Measurements from ENCODE around the gene PIK3AP1. TPM values are rescaled to one million over a fixed set of nuclear protein-coding genes. Genes with fewer than 3 reads are reported as not detected.
"Not testable (repeated sequence)": the region's sequence is repeated elsewhere in the genome, so short reads cannot be mapped to it uniquely, and the experiment has no call there.

Gene PIK3AP1
- total and polyA plus RNA-seq, 4 experiments from 2014 or later: 1.1 to 2.6 (median 1.5) TPM

- DNase-seq: no peak
- Histone ChIP-seq H3K4me1 (ENCODE audit: insufficient read depth, low read length) (no peaks in the 10 kb centered on the region), H3K27me3 (ENCODE audit: insufficient read depth, low read length) (no peaks in the 10 kb centered on the region), H3K9me3 (ENCODE audit: control insufficient read depth in 1 of 2, low read length in 2 of 2) (no peaks in the 10 kb centered on the region), H3K4me3 (ENCODE audit: low read length in 2 of 2) (no peak overlapping the region), H3K36me3 (ENCODE audit: insufficient read depth, low read length) (no peaks in the 10 kb centered on the region), H3K27ac (ENCODE audit: low read depth, low read length) (no peak overlapping the region)
- H3K4me1 Mint-ChIP-seq: no peaks in the 10 kb centered on the region
- H3K27me3 Mint-ChIP-seq: peaks cover 1 to 2% of the 10 kb centered on the region in 2 donors
- no peaks in the 10 kb centered on the region for H3K36me3 Mint-ChIP-seq
- ChIA-PET CTCF (ENCODE audit: partially characterized antibody) (no interaction called here), POLR2A (ENCODE audit: partially characterized antibody) (no interaction called here)
- H3K4me3 Mint-ChIP-seq: no peak overlapping the region
- H3K9me3 Mint-ChIP-seq: no peaks in the 10 kb centered on the region
- no peak overlapping the region for H3K27ac Mint-ChIP-seq
- intact Hi-C loops (cut with micrococcal nuclease): no loop called here
Measured at GRCh38 chr10:96756111-96756903, 36.0 kb upstream of the PIK3AP1 start.

GRCh38 chr10:96753956-96754355 is 33.6 kb upstream of the PIK3AP1 start:
- no peak overlapping the region for H3K4me3 ChIP-seq (ENCODE audit: low read length in 2 of 2)
- H3K9me3 ChIP-seq (ENCODE audit: control insufficient read depth in 1 of 2, low read length in 2 of 2): no peaks in the 10 kb centered on the region
- ChIA-PET POLR2A (ENCODE audit: partially characterized antibody) (no interaction called here), CTCF (ENCODE audit: partially characterized antibody) (interaction anchor here (1.5 kb wide), 1 partner anchor 10 kb away, joined by 5 read pairs; no protein-coding TSS in a partner anchor)
- DNase-seq: no peak
- Mint-ChIP-seq H3K4me3 (no peak overlapping the region), H3K4me1 (no peaks in the 10 kb centered on the region), H3K27me3 (no peaks in the 10 kb centered on the region), H3K27ac (no peak overlapping the region), H3K9me3 (no peaks in the 10 kb centered on the region), H3K36me3 (no peaks in the 10 kb centered on the region)
- no peaks in the 10 kb centered on the region for H3K36me3 ChIP-seq (ENCODE audit: insufficient read depth, low read length)
- no peaks in the 10 kb centered on the region for H3K4me1 ChIP-seq (ENCODE audit: insufficient read depth, low read length)
- H3K27ac ChIP-seq (ENCODE audit: low read depth, low read length): no peak overlapping the region
- no peaks in the 10 kb centered on the region for H3K27me3 ChIP-seq (ENCODE audit: insufficient read depth, low read length)
- intact Hi-C loops (cut with micrococcal nuclease): no loop called here

- no peak overlapping the region for H3K27ac ChIP-seq (ENCODE audit: low read depth, low read length)
- Mint-ChIP-seq H3K27me3 (no peaks in the 10 kb centered on the region), H3K36me3 (no peaks in the 10 kb centered on the region), H3K4me3 (no peak overlapping the region), H3K9me3 (no peaks in the 10 kb centered on the region), H3K4me1 (peaks cover 0 to 4% (median 0%) of the 10 kb centered on the region in 4 donors), H3K27ac (no peak overlapping the region)
- CTCF ChIA-PET (ENCODE audit: partially characterized antibody): no interaction called here
- intact Hi-C loops (cut with micrococcal nuclease): no loop called here
- H3K27me3 ChIP-seq (ENCODE audit: insufficient read depth, low read length): no peaks in the 10 kb centered on the region
- no peaks in the 10 kb centered on the region for H3K9me3 ChIP-seq (ENCODE audit: control insufficient read depth in 1 of 2, low read length in 2 of 2)
- H3K36me3 ChIP-seq (ENCODE audit: insufficient read depth, low read length): no peaks in the 10 kb centered on the region
- POLR2A ChIA-PET (ENCODE audit: partially characterized antibody): no interaction called here
- H3K4me1 ChIP-seq (ENCODE audit: insufficient read depth, low read length): no peaks in the 10 kb centered on the region
- H3K4me3 ChIP-seq (ENCODE audit: low read length in 2 of 2): no peak overlapping the region
- DNase-seq: no peak
Measured at GRCh38 chr10:96752375-96752774, 32.1 kb upstream of the PIK3AP1 start.

- H3K4me1 ChIP-seq (ENCODE audit: insufficient read depth, low read length); H3K9me3 ChIP-seq (ENCODE audit: control insufficient read depth in 1 of 2, low read length in 2 of 2); H3K4me1 Mint-ChIP-seq; intact Hi-C loops (cut with micrococcal nuclease); POLR2A ChIA-PET (ENCODE audit: partially characterized antibody); H3K27me3 ChIP-seq (ENCODE audit: insufficient read depth, low read length); H3K36me3 Mint-ChIP-seq; H3K27ac ChIP-seq (ENCODE audit: low read depth, low read length); H3K9me3 Mint-ChIP-seq; DNase-seq; H3K4me3 Mint-ChIP-seq; H3K27ac Mint-ChIP-seq; H3K27me3 Mint-ChIP-seq; H3K36me3 ChIP-seq (ENCODE audit: insufficient read depth, low read length); H3K4me3 ChIP-seq (ENCODE audit: low read length in 2 of 2): not testable (repeated sequence)
- CTCF ChIA-PET (ENCODE audit: partially characterized antibody): interaction anchor here (0.6 to 0.8 kb wide), 2 partner anchors 9 to 119 kb away, joined by 3 read pairs; no protein-coding TSS in a partner anchor
Measured at GRCh38 chr10:96750316-96750715, 30.0 kb upstream of the PIK3AP1 start.

- no peaks in the 10 kb centered on the region for H3K36me3 ChIP-seq (ENCODE audit: insufficient read depth, low read length)
- H3K4me1 Mint-ChIP-seq: peaks cover 0 to 8% (median under 1%) of the 10 kb centered on the region in 4 donors
- no peaks in the 10 kb centered on the region for H3K4me1 ChIP-seq (ENCODE audit: insufficient read depth, low read length)
- H3K9me3 Mint-ChIP-seq: no peaks in the 10 kb centered on the region
- peak overlapping the region in 1 of 7 donors; percentile 60 for H3K27ac Mint-ChIP-seq
- no peak overlapping the region for H3K4me3 ChIP-seq (ENCODE audit: low read length in 2 of 2)
- H3K36me3 Mint-ChIP-seq: no peaks in the 10 kb centered on the region
- CTCF ChIA-PET (ENCODE audit: partially characterized antibody): no interaction called here
- H3K27me3 ChIP-seq (ENCODE audit: insufficient read depth, low read length): no peaks in the 10 kb centered on the region
- H3K4me3 Mint-ChIP-seq: no peak overlapping the region
- H3K27me3 Mint-ChIP-seq: no peaks in the 10 kb centered on the region
- H3K27ac ChIP-seq (ENCODE audit: low read depth, low read length): no peak overlapping the region
- intact Hi-C loops (cut with micrococcal nuclease): no loop called here
- POLR2A ChIA-PET (ENCODE audit: partially characterized antibody): no interaction called here
- no peak for DNase-seq
- no peaks in the 10 kb centered on the region for H3K9me3 ChIP-seq (ENCODE audit: control insufficient read depth in 1 of 2, low read length in 2 of 2)
Measured at GRCh38 chr10:96747734-96748550, 27.6 kb upstream of the PIK3AP1 start.

- intact Hi-C loops (cut with micrococcal nuclease): no loop called here
- H3K4me3 Mint-ChIP-seq: no peak overlapping the region
- ChIA-PET POLR2A (ENCODE audit: partially characterized antibody) (no interaction called here), CTCF (ENCODE audit: partially characterized antibody) (interaction anchor here (1.0 kb wide), 1 partner anchor 18 kb away, joined by 3 read pairs; no protein-coding TSS in a partner anchor)
- H3K27ac Mint-ChIP-seq: no peak overlapping the region
- Histone ChIP-seq H3K27me3 (ENCODE audit: insufficient read depth, low read length) (no peaks in the 10 kb centered on the region), H3K36me3 (ENCODE audit: insufficient read depth, low read length) (no peaks in the 10 kb centered on the region), H3K27ac (ENCODE audit: low read depth, low read length) (no peak overlapping the region), H3K4me3 (ENCODE audit: low read length in 2 of 2) (no peak overlapping the region), H3K4me1 (ENCODE audit: insufficient read depth, low read length) (no peaks in the 10 kb centered on the region), H3K9me3 (ENCODE audit: control insufficient read depth in 1 of 2, low read length in 2 of 2) (no peaks in the 10 kb centered on the region)
- H3K36me3 Mint-ChIP-seq: no peaks in the 10 kb centered on the region
- peaks cover 0 to 8% (median under 1%) of the 10 kb centered on the region in 4 donors for H3K4me1 Mint-ChIP-seq
- no peaks in the 10 kb centered on the region for H3K9me3 Mint-ChIP-seq
- H3K27me3 Mint-ChIP-seq: no peaks in the 10 kb centered on the region
- DNase-seq: no peak
Measured at GRCh38 chr10:96746503-96746902, 26.2 kb upstream of the PIK3AP1 start.

GRCh38 chr10:96745950-96746349 is 25.6 kb upstream of the PIK3AP1 start:
- Mint-ChIP-seq H3K4me3 (no peak overlapping the region), H3K36me3 (no peaks in the 10 kb centered on the region), H3K4me1 (peaks cover 0 to 8% (median under 1%) of the 10 kb centered on the region in 4 donors), H3K9me3 (no peaks in the 10 kb centered on the region), H3K27ac (no peak overlapping the region), H3K27me3 (peaks cover 0 to 1% of the 10 kb centered on the region in 2 donors)
- DNase-seq: no peak
- no peak overlapping the region for H3K27ac ChIP-seq (ENCODE audit: low read depth, low read length)
- ChIA-PET CTCF (ENCODE audit: partially characterized antibody) (interaction anchor here (1.0 kb wide), 1 partner anchor 18 kb away, joined by 3 read pairs; no protein-coding TSS in a partner anchor), POLR2A (ENCODE audit: partially characterized antibody) (no interaction called here)
- no peaks in the 10 kb centered on the region for H3K27me3 ChIP-seq (ENCODE audit: insufficient read depth, low read length)
- H3K9me3 ChIP-seq (ENCODE audit: control insufficient read depth in 1 of 2, low read length in 2 of 2): no peaks in the 10 kb centered on the region
- intact Hi-C loops (cut with micrococcal nuclease): no loop called here
- H3K4me3 ChIP-seq (ENCODE audit: low read length in 2 of 2): no peak overlapping the region
- H3K36me3 ChIP-seq (ENCODE audit: insufficient read depth, low read length): no peaks in the 10 kb centered on the region
- H3K4me1 ChIP-seq (ENCODE audit: insufficient read depth, low read length): no peaks in the 10 kb centered on the region
